Cardiac muscle cell (in vitro differentiated cells and primary cell): ENCODE data around the gene CYP26B1. TPM values are rescaled to one million over a fixed set of nuclear protein-coding genes. Genes with fewer than 3 reads are reported as not detected.
A peak's percentile ranks its signal among the peaks of the same experiment; 100 is the strongest.

Experiments used
- DNase-seq, 2 donors: peaks; one replicate each; pipeline versions ENCODE4 v3.0.0 to v3.0.0-alpha.2; 2010 to 2017; ENCODE audit warnings: low read depth in 1 of 2, low spot score in 1 of 2
- H3K27ac ChIP-seq: fragments of 200-600 bp; sonication (generic); 2 replicates; pipeline ENCODE4 v1.5.1; 2016
- H3K27me3 ChIP-seq: fragments of 200-600 bp; sonication (generic); 2 replicates; pipeline ENCODE4 v1.6.0; 2016; ENCODE audit warnings: control low read depth
- H3K36me3 ChIP-seq: fragments of 200-600 bp; sonication (generic); 2 replicates; pipeline ENCODE4 v1.5.1; 2016; ENCODE audit warnings: control low read depth
- H3K4me1 ChIP-seq: fragments of 200-600 bp; sonication (generic); 2 replicates; pipeline ENCODE4 v1.8.1; 2017; ENCODE audit warnings: low read depth, mild to moderate bottlenecking, mixed run types
- H3K4me3 ChIP-seq: fragments of 200-600 bp; sonication (generic); 2 replicates; pipeline ENCODE4 v1.5.1; 2016; ENCODE audit warnings: mild to moderate bottlenecking
- H3K9me3 ChIP-seq: fragments of 200-600 bp; sonication (generic); 2 replicates; pipeline ENCODE4 v1.5.1; 2017; ENCODE audit warnings: low read depth, mild to moderate bottlenecking, control low read depth
- CTCF ChIP-seq: IDR thresholded peaks from 2 replicates; pipeline ENCODE4 v1.5.1; 2012; ENCODE audit warnings: low read depth, mild to moderate bottlenecking, low read length
- polyA plus RNA-seq: library from polyadenylated mRNA; unstranded; fragments of >200 nt; fragmentation: Nextera tagmentation; extraction: Ambion mirVana; gene quantifications from 2 replicates; pipeline ENCODE4 v1.2.1, GENCODE V29; 2016
- total RNA-seq: library from RNA; depleted of rRNA; stranded (reverse); fragments of >200 nt; gene quantifications from 2 replicates; pipeline ENCODE4 v1.2.3, GENCODE V29; 2016

CYP26B1 gene
- total and polyA plus RNA-seq, 2 experiments from 2014 or later, result 1.2 to 3.1 TPM

GRCh38 chr2:72117029-72117428, 30.6 kb downstream of the CYP26B1 start:
- DNase-seq, result no peak
- H3K4me1 ChIP-seq, result no peaks in the 10 kb centered on the region
- TF ChIP-seq CTCF, result no peak
- no peaks in the 10 kb centered on the region for H3K9me3 ChIP-seq
- no peaks in the 10 kb centered on the region for H3K27me3 ChIP-seq
- H3K36me3 ChIP-seq, result no peaks in the 10 kb centered on the region
- no peak overlapping the region for H3K4me3 ChIP-seq
- H3K27ac ChIP-seq, result no peak overlapping the region

- Histone ChIP-seq H3K9me3 (no peaks in the 10 kb centered on the region), H3K27ac (no peak overlapping the region), H3K36me3 (no peaks in the 10 kb centered on the region), H3K4me3 (no peak overlapping the region), H3K4me1 (no peaks in the 10 kb centered on the region), H3K27me3 (no peaks in the 10 kb centered on the region)
- peak; percentile 53 for TF ChIP-seq CTCF
- DNase-seq, result peak in 1 of 2 donors; percentile 15
Measured at GRCh38 chr2:72116081-72116533, 31.6 kb downstream of the CYP26B1 start.

- Histone ChIP-seq H3K36me3 (no peaks in the 10 kb centered on the region), H3K27me3 (no peaks in the 10 kb centered on the region), H3K9me3 (no peaks in the 10 kb centered on the region), H3K27ac (no peak overlapping the region), H3K4me3 (no peak overlapping the region), H3K4me1 (no peaks in the 10 kb centered on the region)
- no peak for TF ChIP-seq CTCF
- DNase-seq, result peak in 1 of 2 donors; percentile 77
Measured at GRCh38 chr2:72115110-72116080, 32.3 kb downstream of the CYP26B1 start.

GRCh38 chr2:72114693-72115051, 33.0 kb downstream of the CYP26B1 start:
- DNase-seq, result peak in 1 of 2 donors; percentile 52
- Histone ChIP-seq H3K4me3 (no peak overlapping the region), H3K9me3 (no peaks in the 10 kb centered on the region), H3K27me3 (no peaks in the 10 kb centered on the region), H3K4me1 (no peaks in the 10 kb centered on the region), H3K27ac (no peak overlapping the region), H3K36me3 (no peaks in the 10 kb centered on the region)
- no peak for TF ChIP-seq CTCF

- no peak for DNase-seq
- TF ChIP-seq CTCF, result no peak
Measured at GRCh38 chr2:72113847-72114692, 33.6 kb downstream of the CYP26B1 start.

More at GRCh38 chr2:72113847-72114692, 33.6 kb downstream of the CYP26B1 start:
- Histone ChIP-seq H3K9me3 (no peaks in the 10 kb centered on the region), H3K27ac (no peak overlapping the region), H3K4me1 (no peaks in the 10 kb centered on the region), H3K36me3 (no peaks in the 10 kb centered on the region), H3K4me3 (no peak overlapping the region), H3K27me3 (no peaks in the 10 kb centered on the region)
